ENCODE results near the gene SRPRA.
A peak's percentile ranks its signal among the peaks of the same experiment; 100 is the strongest.
"Not testable (repeated sequence)": the region's sequence is repeated elsewhere in the genome, so short reads cannot be mapped to it uniquely, and the experiment has no call there.

The SRPRA gene

DNA sequence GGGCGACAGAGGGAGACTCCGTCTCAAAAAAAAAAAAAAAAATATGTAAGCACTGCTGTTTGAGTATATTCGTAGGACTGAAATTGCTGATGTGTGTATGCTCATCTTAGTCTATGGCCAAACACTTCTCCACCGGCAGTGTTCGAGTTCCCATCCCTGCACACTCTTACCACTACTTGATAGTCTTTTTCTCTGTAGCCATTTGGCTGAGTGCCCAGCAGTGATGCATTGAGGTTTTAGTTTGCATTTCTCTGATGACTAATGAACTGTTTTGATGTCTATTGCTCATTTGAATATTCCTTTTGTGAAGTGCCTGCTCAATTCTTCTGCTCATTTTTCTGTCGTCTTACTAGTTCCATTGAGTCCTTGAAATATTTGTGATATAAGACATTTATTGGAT, 16.1 kb upstream of the SRPRA start:
- FAIRE-seq = peak; percentile 84

DNA sequence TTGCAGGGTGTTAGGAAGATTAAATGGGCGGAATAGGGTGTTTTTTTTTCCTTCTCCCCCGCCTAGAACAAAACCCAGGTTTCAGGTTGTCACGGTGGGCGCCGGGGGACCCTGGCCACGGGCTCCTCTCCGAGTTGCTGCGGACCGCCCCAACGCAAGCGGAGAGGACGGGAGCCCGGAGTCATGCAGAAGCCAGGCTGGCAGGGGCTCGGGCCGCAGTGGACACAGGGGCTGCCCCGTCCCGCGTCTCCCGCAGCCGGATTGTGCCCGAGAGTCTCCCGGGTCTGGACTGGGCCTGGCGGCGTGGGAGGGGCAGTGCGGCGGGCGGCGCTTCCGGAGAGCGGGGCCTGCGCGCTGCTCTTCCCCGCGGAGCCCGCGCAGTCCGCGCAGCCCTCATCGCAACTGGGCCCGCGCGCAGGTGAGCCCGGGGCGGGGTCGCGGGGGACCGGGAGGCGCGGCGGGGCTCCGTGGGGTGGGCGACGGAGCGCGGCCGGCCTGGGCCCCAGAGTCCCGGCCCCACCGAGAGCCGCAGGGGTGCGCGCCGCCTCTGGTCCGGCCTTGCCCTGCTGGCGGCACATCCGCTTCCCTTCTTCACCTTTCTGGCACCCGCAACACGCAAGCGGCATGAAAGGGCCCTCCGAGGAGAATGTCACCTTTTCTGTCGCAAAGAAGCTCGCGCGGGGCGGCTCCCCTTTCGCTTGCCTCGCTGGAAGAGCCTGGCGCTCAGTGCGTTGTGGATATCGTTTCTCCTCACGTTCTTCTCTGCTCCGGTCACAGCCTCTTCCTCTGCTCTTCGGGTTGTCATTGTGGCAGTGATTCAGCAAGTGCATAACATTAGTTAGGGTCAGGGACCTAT, 14.3 kb upstream of the SRPRA start, which contains the start of gene TIRAP:
Gene TIRAP (plus strand): TSS at position 358 of the 856 bp plus-strand sequence. CDS start 7,802 bp downstream, outside the sequence.
- no peak for FAIRE-seq
- DNase-seq (ENCODE audit: low spot score) = peak; percentile 71

More for the DNA sequence above, 16.1 kb upstream of the SRPRA start:
- DNase-seq (ENCODE audit: low spot score) = peak; percentile 78

DNA sequence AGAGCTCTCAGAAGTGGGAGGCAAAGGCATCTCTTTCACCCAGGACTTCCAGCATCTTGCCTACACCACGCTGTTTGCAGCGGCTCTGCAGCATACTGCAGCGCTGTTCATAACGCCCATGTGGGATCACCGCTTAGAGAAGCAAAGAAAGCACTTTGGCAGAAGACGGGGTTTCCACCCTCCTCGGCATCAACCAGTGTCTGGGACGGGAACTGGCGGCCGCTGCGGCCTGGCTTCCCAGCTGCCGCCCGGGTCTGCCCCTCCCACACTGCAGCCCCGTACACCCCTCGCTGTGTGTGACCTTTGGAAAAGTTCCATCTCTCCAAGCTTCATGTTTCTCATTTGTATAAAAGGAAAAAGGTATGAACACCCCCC, 13.7 kb upstream of the SRPRA start:
- no peak for DNase-seq (ENCODE audit: low spot score)
- FAIRE-seq = no peak

DNA sequence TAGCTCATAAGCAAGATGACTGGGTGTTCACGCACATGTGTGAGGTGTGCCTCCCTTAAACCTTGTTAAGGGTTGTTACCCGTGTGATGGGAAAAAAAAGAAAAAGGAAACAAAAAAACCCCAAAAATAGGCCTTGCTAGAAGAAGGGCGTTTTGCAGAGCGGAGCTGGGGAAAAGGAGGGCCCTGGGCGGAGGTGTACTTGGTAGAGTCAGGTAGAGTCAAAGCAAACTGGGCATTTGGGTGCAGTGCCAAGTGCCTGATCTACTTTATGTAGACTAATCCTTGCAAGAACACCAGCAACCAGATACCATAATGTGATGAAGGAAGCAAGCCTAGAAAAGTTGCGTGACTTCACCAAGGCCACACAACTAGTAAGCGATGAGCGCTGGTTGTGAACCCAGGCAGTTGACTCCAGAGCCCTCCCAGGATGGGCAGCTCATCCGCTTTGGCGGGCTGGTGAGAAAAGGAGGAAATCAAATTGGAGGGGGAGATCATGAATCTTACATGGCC, 13.0 kb upstream of the SRPRA start:
- no peak for FAIRE-seq
- no peak for DNase-seq (ENCODE audit: low spot score)

DNA sequence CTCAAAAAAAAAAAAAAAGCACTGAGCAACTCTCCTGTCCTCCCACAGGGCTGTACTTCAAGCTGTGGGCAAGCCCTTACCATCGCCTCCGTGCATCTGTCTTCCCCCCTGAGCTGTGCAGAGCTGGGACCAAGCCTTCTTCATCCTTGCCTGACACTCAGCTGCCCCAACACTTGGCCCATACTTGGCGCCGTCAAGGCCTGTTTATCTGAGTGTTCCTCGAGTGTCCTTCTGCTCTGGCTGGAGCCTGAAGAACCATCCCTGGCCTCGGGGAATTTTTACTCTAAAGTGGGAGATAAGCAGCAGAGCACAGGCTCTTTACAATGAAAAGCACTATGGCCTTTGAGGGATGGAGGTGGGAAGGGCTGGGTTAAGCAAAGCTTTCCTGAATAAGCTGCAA, 12.6 kb upstream of the SRPRA start:
- FAIRE-seq (no peak), DNase-seq (ENCODE audit: low spot score) (no peak)

DNA sequence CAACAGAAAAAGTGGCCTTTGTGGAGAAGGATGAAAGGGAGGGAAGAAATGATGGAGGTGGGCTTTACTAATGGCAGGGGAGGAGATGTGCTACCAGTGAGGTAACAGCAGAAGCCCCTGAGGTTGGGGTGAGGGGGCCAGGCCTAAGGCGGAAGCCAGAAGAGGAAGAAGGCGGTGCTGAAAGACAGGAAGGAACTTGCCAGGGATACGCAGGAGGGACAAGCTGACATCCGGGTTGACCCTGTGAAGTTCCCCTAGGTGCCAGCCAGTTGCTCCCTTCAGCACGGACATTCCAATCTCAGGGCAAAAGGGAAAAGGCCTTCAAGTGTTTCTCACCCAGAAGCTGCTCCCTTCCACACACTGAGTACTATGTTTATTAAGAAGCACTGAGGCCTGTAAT, 11.9 kb upstream of the SRPRA start:
- FAIRE-seq (no peak), DNase-seq (ENCODE audit: low spot score) (no peak)

DNA sequence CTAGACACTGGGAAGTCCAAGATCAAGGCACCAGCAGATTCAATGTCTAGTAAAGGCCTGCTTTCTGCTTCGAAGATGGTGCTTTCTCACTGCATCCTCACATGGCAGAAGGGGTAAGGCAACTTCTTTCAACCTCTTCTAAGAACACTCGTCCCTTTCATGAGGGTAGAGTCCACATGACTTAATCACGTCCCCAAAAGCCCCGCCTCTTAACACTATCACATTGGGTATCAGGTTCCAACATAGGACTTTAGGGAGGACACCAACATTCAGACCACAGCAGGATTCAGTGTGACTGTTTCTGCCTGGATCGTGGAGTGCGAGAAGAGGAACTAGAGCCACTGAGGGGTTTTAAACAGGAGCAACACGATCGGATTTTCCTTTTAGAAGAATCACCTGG, 10.5 kb upstream of the SRPRA start:
- no peak for DNase-seq (ENCODE audit: low spot score)
- FAIRE-seq = no peak

DNA sequence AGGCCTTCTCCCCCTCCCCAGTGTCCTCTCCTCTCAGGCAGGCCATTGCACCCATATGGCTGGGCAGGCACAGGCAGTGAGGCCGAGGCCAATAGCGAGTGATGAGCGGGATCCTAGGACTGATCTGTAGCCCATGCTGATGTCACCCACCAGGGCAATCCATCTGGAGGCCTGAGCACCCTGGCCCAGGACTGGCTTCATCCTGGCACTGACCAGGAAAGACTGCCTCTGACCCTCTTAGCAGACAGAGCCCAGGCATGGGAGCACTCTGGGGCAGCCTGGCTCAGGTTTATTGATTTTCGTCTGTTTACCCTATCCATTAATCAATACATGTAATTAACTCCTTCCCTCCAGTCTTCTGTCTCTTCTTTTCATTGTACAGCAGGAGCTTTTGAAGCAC, 9.1 kb upstream of the SRPRA start:
- FAIRE-seq = no peak
- no peak for DNase-seq (ENCODE audit: low spot score)

DNA sequence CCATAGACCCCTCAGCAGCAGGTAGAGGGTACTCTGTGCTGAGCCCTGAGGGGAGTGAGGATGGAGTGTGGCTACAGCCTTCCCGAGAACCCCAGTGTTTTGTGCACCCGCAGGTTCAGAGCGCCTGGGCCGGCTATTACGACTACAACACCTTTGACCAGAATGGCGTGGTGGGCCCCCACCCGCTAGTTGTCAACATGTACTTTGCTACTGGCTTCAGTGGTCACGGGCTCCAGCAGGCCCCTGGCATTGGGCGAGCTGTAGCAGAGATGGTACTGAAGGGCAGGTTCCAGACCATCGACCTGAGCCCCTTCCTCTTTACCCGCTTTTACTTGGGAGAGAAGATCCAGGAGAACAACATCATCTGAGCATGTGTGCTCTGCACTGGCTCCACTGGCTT, 8.6 kb upstream of the SRPRA start:
- no peak for FAIRE-seq
- DNase-seq (ENCODE audit: low spot score) = no peak

DNA sequence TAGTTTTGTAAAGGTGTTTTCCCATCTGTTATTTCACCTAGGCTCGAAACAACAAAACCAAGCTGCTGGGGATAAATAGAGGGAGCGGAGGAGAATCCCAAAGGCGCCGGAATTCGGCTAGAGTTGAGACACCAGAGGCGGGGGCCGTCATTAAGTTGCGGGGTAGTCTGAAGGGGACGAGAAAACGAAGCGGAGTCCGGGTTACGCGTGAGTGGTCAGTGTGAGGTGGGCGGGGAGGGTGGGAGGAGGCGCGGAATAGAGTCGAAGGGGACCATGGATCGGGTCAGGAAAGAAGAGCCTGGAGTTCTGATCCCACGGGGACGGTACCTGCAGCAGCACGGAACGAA, 361 bp downstream of the SRPRA start:
- DNase-seq (ENCODE audit: low spot score) = no peak
- FAIRE-seq = no peak

DNA sequence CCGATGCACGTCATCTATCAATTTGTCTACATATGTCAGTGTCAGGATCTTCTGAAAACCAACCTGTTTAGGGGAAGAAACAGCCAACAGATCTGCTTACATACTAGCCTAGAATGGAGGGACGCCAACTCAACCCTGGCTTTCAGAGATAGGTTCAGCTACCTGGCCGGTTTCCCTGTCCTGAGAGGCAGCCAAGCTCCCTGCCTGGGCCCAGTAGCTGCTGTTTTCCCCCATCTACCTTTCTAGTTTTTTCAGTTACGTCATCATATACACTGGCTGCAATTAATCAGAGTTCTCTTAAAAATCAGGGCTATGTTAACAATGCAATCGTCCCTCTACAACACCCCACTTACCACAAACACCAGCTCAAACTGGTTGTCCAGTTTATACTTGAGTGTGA, 1.0 kb downstream of the SRPRA start:
- FAIRE-seq = no peak
- DNase-seq (ENCODE audit: low spot score) = no peak

DNA sequence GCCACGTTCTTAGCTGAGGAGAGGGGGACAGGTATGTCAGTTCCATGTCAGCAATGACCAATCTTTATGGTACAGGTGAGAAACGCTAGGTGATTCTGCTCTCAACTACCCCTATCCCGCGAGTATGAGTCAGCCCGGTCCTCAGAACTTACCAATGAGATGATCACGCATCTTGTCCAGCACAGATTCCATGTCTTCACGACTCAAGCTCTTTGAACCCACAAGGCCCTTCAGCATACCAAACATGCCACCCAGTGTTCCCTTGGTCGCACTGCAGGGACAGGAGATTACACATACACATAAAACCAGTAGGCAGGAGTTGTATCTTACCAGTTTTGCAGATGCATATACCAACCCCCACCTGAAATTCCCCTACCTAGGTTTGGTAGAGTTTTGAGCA, 2.9 kb downstream of the SRPRA start:
- FAIRE-seq = no peak
- DNase-seq (ENCODE audit: low spot score) = no peak

DNA sequence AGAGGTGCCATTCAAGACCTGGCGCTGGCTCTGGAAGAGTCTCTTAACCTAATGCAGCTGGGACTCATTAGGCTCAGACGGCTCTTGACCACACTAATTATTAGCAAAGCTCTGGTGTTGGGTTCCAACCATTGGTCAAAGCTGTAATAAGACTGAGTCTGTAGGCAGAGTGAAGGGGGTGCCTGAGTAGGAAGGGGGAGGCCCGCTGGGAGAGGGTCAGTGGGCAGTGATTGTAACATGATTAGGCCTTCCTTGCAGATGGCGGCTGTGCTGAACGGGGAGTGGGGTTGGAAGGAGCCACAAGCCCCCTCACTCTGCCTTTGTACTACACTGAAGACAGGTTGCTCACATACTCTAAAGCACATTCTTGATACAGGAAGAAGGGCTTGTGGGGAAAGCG, 5.2 kb downstream of the SRPRA start:
- DNase-seq (ENCODE audit: low spot score) = no peak
- FAIRE-seq = no peak

DNA sequence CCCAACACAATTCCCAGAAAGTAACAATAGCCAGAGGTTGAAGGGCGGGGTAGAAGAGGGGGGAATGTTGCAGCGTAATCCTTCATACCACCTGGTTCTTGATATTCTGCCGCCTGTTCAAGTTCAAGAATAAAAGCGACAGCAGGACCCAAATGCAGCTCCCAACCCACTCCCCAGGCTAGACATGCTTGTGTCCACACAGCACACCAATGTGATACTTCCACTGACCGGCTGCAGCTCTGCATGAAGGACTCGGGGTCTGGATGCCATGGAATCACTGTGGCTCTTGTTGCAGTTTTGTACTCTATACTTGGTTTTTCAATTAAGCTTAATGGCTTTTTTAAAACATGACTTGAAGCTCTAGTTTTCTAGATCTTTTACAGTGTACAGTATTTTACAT, 6.5 kb downstream of the SRPRA start:
- no peak for DNase-seq (ENCODE audit: low spot score)
- no peak for FAIRE-seq

DNA sequence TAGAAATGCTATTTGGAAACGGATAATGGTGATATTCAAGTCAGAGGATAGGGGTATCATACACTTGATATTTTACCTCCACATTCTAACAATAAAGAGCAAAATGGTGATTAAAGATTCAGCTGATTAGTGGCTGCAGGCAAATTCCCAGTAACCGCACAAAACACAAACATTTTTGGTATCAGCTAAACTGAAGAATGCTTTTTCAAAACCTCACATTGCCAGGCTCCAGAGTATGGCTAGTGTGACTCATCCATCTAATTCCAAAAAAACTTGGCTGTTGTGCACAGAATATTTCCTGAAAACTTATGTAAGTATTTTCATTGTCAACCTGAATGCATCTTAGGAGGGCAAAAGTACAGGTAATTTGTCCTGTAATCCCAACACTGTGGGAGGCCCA, 10.9 kb downstream of the SRPRA start:
- FAIRE-seq (no peak), DNase-seq (ENCODE audit: low spot score) (no peak)

DNA sequence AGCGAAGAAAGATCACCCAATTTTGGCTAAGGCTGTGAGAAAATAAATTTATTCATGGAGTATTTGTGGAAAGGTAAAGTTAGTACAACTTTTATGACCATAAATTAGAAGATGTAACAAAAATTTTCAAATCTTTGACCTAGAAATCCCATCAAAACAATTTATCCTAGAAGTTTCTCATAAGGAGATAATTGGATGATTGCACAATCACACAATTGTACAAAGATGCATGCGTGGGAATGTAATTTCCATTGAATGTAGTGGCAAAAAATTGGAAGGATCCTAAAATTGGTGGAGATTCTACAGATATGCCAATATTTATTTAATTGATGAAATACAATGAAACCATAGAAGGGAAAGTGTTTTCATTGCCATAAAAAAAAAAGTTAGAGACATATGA, 11.6 kb downstream of the SRPRA start:
- no peak for FAIRE-seq
- DNase-seq (ENCODE audit: low spot score) = no peak

DNA sequence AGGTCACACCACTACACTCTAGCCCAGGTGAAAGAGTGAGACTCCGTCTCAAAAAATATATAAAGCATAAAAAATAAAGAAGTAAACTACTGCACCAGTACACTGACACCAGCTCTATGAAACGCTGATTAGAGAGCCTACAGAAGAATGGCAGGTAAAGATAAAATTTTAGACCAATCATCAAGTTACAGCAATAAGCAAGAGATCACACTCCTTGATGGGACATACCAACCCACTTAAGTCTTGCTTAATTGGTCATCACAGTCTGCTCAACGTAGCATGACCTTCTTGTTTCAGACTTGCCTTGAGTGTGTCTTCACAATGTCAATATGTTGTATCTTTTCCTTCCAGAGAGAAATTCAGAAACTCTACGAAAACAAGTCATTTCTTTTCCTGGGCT, 12.5 kb downstream of the SRPRA start:
- no peak for FAIRE-seq
- DNase-seq (ENCODE audit: low spot score) = no peak

DNA sequence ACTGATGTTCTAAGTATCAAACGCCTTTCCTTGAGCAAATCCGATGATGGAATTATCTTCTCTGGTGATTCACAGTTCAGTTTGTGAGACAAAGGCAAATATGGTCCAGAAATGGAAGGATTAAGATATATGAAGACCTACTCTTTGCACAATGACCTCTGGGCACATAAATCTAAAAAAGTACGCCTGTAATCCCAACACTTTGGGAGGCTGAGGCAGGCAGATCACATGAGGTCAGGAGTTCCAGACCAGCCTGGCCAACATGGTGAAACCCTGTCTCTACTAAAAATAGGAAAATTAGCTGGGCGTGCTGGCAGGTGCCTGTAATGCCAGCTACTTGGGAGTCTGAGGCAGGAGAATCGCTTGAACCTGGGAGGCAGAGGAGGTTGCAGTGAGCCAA, 13.2 kb downstream of the SRPRA start:
- FAIRE-seq; DNase-seq (ENCODE audit: low spot score): not testable (repeated sequence)

DNA sequence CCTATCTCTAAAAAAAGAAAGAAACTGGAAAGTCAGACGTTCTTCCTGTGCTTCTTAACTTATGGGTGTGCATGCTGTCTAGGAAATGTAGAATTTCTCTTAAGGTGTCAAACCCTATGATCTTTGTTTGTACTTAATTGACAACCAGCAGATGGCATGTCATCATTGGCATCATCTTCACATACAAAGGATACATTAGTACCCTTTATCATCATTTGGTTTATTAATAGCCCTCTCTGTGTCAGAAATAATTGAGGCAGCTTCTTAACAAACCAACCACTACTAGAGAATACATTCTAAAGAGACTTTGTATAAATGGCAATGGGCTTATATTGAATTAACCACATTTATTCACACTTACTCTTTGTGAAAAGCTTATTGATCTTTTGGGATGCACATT, 13.9 kb downstream of the SRPRA start:
- no peak for FAIRE-seq
- DNase-seq (ENCODE audit: low spot score) = no peak

DNA sequence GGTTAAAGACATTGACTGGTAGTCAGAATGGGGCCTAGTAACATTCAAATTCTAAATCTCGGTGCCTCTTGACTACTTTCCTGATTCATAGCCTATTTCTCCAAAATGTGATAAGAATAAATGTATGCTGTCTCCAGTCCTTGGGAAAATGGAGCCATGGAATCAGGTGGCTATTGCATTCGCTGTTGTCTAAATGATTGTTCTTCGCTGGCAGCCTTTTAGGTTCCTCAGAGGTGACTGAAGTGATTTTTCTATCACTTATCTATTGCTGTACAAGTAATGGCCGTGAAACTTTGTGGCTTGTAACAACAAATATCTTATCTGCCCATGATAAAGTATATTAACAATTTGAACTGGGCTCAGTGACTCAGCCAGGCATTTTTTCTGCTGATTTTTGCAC, 15.4 kb downstream of the SRPRA start:
- DNase-seq (ENCODE audit: low spot score) (no peak), FAIRE-seq (no peak)

DNA sequence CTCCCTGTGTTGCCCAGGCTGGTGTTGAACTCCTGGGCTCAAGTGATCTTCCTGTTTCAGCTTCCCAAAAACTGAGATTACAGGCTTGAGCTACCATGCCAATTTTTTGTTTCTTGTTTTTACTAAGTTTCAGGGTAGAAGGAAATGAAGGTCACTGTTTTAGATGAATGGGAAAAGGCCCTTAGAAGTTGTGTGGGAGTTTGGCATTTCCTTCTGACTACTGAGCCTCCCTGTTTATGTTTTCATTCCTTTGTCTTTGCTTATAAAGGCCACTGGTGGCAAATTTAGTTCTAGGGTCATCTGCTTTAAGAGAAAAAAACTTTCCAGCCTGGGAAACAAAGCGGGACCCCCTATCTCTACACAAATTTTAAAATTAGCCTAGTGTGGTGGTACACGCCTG, 22.1 kb downstream of the SRPRA start:
- FAIRE-seq = no peak
- DNase-seq (ENCODE audit: low spot score) = no peak

DNA sequence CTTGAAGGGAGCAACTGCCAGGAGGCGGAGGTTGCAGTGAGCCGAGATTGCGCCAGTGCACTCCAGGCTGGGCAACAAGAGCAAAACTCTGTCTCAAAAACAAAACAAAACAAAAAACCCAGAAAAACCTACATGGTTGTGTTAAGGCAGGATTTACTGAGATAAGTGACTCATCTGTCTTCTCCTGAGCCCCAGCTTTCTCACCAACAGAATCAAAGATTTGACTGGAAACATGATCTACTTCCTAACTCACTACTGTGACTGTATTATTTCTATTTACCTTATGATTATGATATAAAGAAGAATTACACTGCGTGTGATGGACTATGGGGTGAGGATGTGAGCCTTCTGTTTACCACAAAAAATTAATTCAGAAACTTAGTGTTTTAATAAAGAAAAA, 35.3 kb downstream of the SRPRA start:
- DNase-seq (ENCODE audit: low spot score) (no peak), FAIRE-seq (no peak)

DNA sequence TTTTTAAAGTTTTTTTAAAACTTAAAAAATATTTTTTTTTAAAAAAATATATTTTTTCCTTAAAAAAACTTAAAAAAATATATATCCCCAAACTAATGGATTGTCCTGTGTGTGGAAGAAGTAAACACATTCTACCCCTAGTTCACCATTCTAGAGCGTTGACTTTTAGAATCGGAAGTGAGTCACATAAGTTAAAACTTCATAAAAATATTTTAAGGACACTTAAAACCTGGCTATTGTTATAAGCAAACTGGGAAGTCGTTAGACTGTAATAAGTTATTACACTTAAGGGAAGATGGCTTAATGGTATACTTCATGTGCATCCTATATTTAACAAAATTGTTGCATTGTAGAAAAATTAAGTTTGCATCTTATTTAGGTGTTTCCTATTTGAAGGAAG, 36.0 kb downstream of the SRPRA start:
- DNase-seq (ENCODE audit: low spot score) (no peak), FAIRE-seq (peak; percentile 52)
